HFFc6 (cell line): ENCODE measurements around the gene IFTAP. TPM values are rescaled to one million over a fixed set of nuclear protein-coding genes. Genes with fewer than 3 reads are reported as not detected.

Experiments
- DNase-seq: peaks from one replicate; pipeline ENCODE4 v3.0.0-alpha.2; 2018
- H3K27ac Mint-ChIP-seq: 2 replicates; pipeline ENCODE4 v1.8.0; 2020; ENCODE audit warnings: mild to moderate bottlenecking, mixed read lengths
- H3K27me3 Mint-ChIP-seq: 2 replicates; pipeline ENCODE4 v1.8.0; 2021; ENCODE audit warnings: mild to moderate bottlenecking, moderate library complexity, mixed read lengths; ENCODE audit not compliant: insufficient read depth
- H3K36me3 Mint-ChIP-seq: 2 replicates; pipeline ENCODE4 v1.8.0; 2021; ENCODE audit warnings: low read depth, mixed read lengths
- H3K4me1 Mint-ChIP-seq: 2 replicates; pipeline ENCODE4 v1.8.0; 2020; ENCODE audit warnings: low read depth, mixed read lengths
- H3K4me3 Mint-ChIP-seq: 2 replicates; pipeline ENCODE4 v1.8.0; 2020; ENCODE audit warnings: mild to moderate bottlenecking, moderate library complexity, mixed read lengths
- H3K9me3 Mint-ChIP-seq: 2 replicates; pipeline ENCODE4 v1.8.0; 2020; ENCODE audit warnings: mild to moderate bottlenecking, mixed read lengths
- CTCF ChIP-seq: fragments of 200-600 bp; sonication (generic); IDR thresholded peaks from 2 replicates; pipeline ENCODE4 v1.5.0; 2021; ENCODE audit warnings: antibody characterized with exemption, mild to moderate bottlenecking
- total RNA-seq, 6 experiments: library from RNA; stranded (reverse); fragmentation: NEBNext Ultra II Directional; extraction: Animal tissue kit (Norgen Biotek cat#: 25700); gene quantifications; 2 replicates in 1 of 6; 3 replicates in 5 of 6; pipeline ENCODE4 v1.2.3, GENCODE V29; 2021

IFTAP gene
- total RNA-seq, 6 experiments from 2014 or later: 14.3 to 22.2 (median 18.4) TPM

- H3K27me3 Mint-ChIP-seq: no peaks in the 10 kb centered on the region; the same call in 1 of the 2 replicates
- no peak for TF ChIP-seq CTCF
- H3K36me3 Mint-ChIP-seq: no peaks in the 10 kb centered on the region
- H3K4me3 Mint-ChIP-seq: no peak overlapping the region
- H3K9me3 Mint-ChIP-seq: no peaks in the 10 kb centered on the region
- no peak for DNase-seq
- H3K27ac Mint-ChIP-seq: no peak overlapping the region
- no peaks in the 10 kb centered on the region; the same call in 1 of the 2 replicates for H3K4me1 Mint-ChIP-seq
These were observed 33.8 kb downstream of the IFTAP start for GRCh38 chr11:36628141-36628540.

- Mint-ChIP-seq H3K27me3 (no peaks in the 10 kb centered on the region; the same call in 1 of the 2 replicates), H3K4me1 (no peaks in the 10 kb centered on the region; the same call in 1 of the 2 replicates), H3K36me3 (peaks cover under 1% of the 10 kb centered on the region; the same call in 1 of the 2 replicates), H3K27ac (no peak overlapping the region), H3K9me3 (no peaks in the 10 kb centered on the region), H3K4me3 (no peak overlapping the region)
- no peak for TF ChIP-seq CTCF
- no peak for DNase-seq
These were observed 34.5 kb downstream of the IFTAP start for GRCh38 chr11:36628765-36629244.

GRCh38 chr11:36631774-36632173 is 37.5 kb downstream of the IFTAP start:
- Mint-ChIP-seq H3K4me1 (no peaks in the 10 kb centered on the region; the same call in 1 of the 2 replicates), H3K4me3 (no peak overlapping the region), H3K27ac (no peak overlapping the region), H3K36me3 (peaks cover 9% of the 10 kb centered on the region), H3K9me3 (no peaks in the 10 kb centered on the region), H3K27me3 (no peaks in the 10 kb centered on the region; the same call in 1 of the 2 replicates)
- no peak for TF ChIP-seq CTCF
- DNase-seq: no peak

GRCh38 chr11:36635066-36635862 is 41.0 kb downstream of the IFTAP start:
- H3K36me3 Mint-ChIP-seq: peaks cover 9% of the 10 kb centered on the region
- H3K9me3 Mint-ChIP-seq: no peaks in the 10 kb centered on the region
- no peaks in the 10 kb centered on the region; the same call in 1 of the 2 replicates for H3K27me3 Mint-ChIP-seq
- TF ChIP-seq CTCF: no peak
- DNase-seq: no peak
- no peak overlapping the region for H3K4me3 Mint-ChIP-seq
- H3K4me1 Mint-ChIP-seq: no peaks in the 10 kb centered on the region
- no peak overlapping the region for H3K27ac Mint-ChIP-seq

- no peak overlapping the region for H3K27ac Mint-ChIP-seq
- TF ChIP-seq CTCF: no peak
- H3K36me3 Mint-ChIP-seq: peaks cover 14% of the 10 kb centered on the region
- H3K4me1 Mint-ChIP-seq: no peaks in the 10 kb centered on the region
- no peak for DNase-seq
- no peaks in the 10 kb centered on the region for H3K9me3 Mint-ChIP-seq
- H3K4me3 Mint-ChIP-seq: no peak overlapping the region
- no peaks in the 10 kb centered on the region for H3K27me3 Mint-ChIP-seq
These were observed 44.3 kb downstream of the IFTAP start for GRCh38 chr11:36638556-36638955.
